Activated CD8-positive, alpha-beta memory T cell treated with anti-CD3 and anti-CD28 coated beads, Interleukin-2, amount 10 ng/mL, durations not matched to agents 7 days and 5 days (primary cell): ENCODE measurements around the gene PCNT. TPM values are rescaled to one million over a fixed set of nuclear protein-coding genes. Genes with fewer than 3 reads are reported as not detected.
"Not testable (repeated sequence)": the region's sequence is repeated elsewhere in the genome, so short reads cannot be mapped to it uniquely, and the experiment has no call there.

Experiments used
- ATAC-seq: fragments of 150-1000 bp; cut with Tn5 transposase; one replicate; pipeline ENCODE4 v1.10.0; 2021; ENCODE audit warnings: moderate library complexity
- CTCF ChIA-PET: fragments of 350-600 bp; sonication (Branson Sonifier 250); formaldehyde crosslinking; loops from one replicate; lab custom pipeline; 2021; ENCODE audit warnings: antibody characterized with exemption; lab: Charles Lee
- DNase-seq: peaks from one replicate; pipeline ENCODE4 v3.0.0-alpha.2; 2020
- H3K27ac Mint-ChIP-seq: one replicate; pipeline ENCODE4 v1.8.0; 2021; ENCODE audit warnings: mild to moderate bottlenecking, mixed read lengths
- H3K27me3 Mint-ChIP-seq: one replicate; pipeline ENCODE4 v1.8.0; 2021; ENCODE audit warnings: mixed read lengths
- H3K36me3 Mint-ChIP-seq: one replicate; pipeline ENCODE4 v1.8.0; 2021; ENCODE audit warnings: mild to moderate bottlenecking, mixed read lengths
- H3K4me1 Mint-ChIP-seq: one replicate; pipeline ENCODE4 v1.8.0; 2021; ENCODE audit warnings: mixed read lengths
- H3K4me3 Mint-ChIP-seq: one replicate; pipeline ENCODE4 v1.8.0; 2021; ENCODE audit warnings: mild to moderate bottlenecking, moderate library complexity, mixed read lengths
- H3K9me3 Mint-ChIP-seq: one replicate; pipeline ENCODE4 v1.8.0; 2022; ENCODE audit warnings: low read depth, mixed read lengths
- total RNA-seq, 2 experiments: library from RNA; stranded (reverse); gene quantifications; one replicate each; pipeline ENCODE4 v1.2.3, GENCODE V29; 2021

Gene PCNT
- total RNA-seq, 2 experiments from 2014 or later: 89.7 to 104 TPM

- Mint-ChIP-seq H3K36me3 (peaks cover 15% of the 10 kb centered on the region), H3K4me1 (peaks cover 13% of the 10 kb centered on the region)
- H3K27ac Mint-ChIP-seq, H3K9me3 Mint-ChIP-seq, H3K4me3 Mint-ChIP-seq, DNase-seq, ATAC-seq, CTCF ChIA-PET, H3K27me3 Mint-ChIP-seq: not testable (repeated sequence)
Observed at GRCh38 chr21:46465153-46465552, 141.2 kb downstream of the PCNT start.

- no peak for DNase-seq
- Mint-ChIP-seq H3K4me3 (no peak overlapping the region), H3K36me3 (peaks cover 15% of the 10 kb centered on the region), H3K4me1 (peaks cover 9% of the 10 kb centered on the region), H3K27me3 (no peaks in the 10 kb centered on the region), H3K9me3 (no peaks in the 10 kb centered on the region), H3K27ac (no peak overlapping the region)
- no peak for ATAC-seq
- CTCF ChIA-PET: no interaction called here
Observed at GRCh38 chr21:46465651-46466050, 141.7 kb downstream of the PCNT start.

- CTCF ChIA-PET: interaction anchor here (1.6 kb wide), 1 partner anchor 9 kb away, joined by 4 read pairs; no protein-coding TSS in a partner anchor
- Mint-ChIP-seq H3K27ac (no peak overlapping the region), H3K4me3 (no peak overlapping the region), H3K9me3 (no peaks in the 10 kb centered on the region), H3K4me1 (peaks cover 12% of the 10 kb centered on the region), H3K27me3 (no peaks in the 10 kb centered on the region), H3K36me3 (peaks cover 13% of the 10 kb centered on the region)
- ATAC-seq (no peak), DNase-seq (no peak)
Observed at GRCh38 chr21:46468108-46468774, 144.3 kb downstream of the PCNT start.

GRCh38 chr21:46469275-46469674 lies 145.3 kb downstream of the PCNT start:
- H3K4me3 Mint-ChIP-seq: no peak overlapping the region
- H3K27ac Mint-ChIP-seq: no peak overlapping the region
- no peaks in the 10 kb centered on the region for H3K9me3 Mint-ChIP-seq
- H3K36me3 Mint-ChIP-seq: peaks cover 9% of the 10 kb centered on the region
- CTCF ChIA-PET: interaction anchor here (1.6 kb wide), 1 partner anchor 8 kb away, joined by 4 read pairs; no protein-coding TSS in a partner anchor
- ATAC-seq (no peak), DNase-seq (no peak)
- H3K27me3 Mint-ChIP-seq: no peaks in the 10 kb centered on the region
- peaks cover 18% of the 10 kb centered on the region for H3K4me1 Mint-ChIP-seq

GRCh38 chr21:46471514-46471913 lies 147.6 kb downstream of the PCNT start:
- H3K36me3 Mint-ChIP-seq: peaks cover 8% of the 10 kb centered on the region
- ATAC-seq (no peak), DNase-seq (no peak)
- H3K4me1 Mint-ChIP-seq: peaks cover 22% of the 10 kb centered on the region
- H3K27ac Mint-ChIP-seq: no peak overlapping the region
- no peaks in the 10 kb centered on the region for H3K9me3 Mint-ChIP-seq
- CTCF ChIA-PET: no interaction called here
- no peaks in the 10 kb centered on the region for H3K27me3 Mint-ChIP-seq
- H3K4me3 Mint-ChIP-seq: no peak overlapping the region

GRCh38 chr21:46472246-46472645 lies 148.3 kb downstream of the PCNT start:
- no peak overlapping the region for H3K27ac Mint-ChIP-seq
- ATAC-seq (no peak), DNase-seq (no peak)
- H3K4me1 Mint-ChIP-seq: peaks cover 21% of the 10 kb centered on the region
- CTCF ChIA-PET: no interaction called here
- H3K27me3 Mint-ChIP-seq: no peaks in the 10 kb centered on the region
- no peak overlapping the region for H3K4me3 Mint-ChIP-seq
- no peaks in the 10 kb centered on the region for H3K9me3 Mint-ChIP-seq
- peaks cover 9% of the 10 kb centered on the region for H3K36me3 Mint-ChIP-seq

- Mint-ChIP-seq H3K27ac (no peak overlapping the region), H3K27me3 (no peaks in the 10 kb centered on the region), H3K9me3 (no peaks in the 10 kb centered on the region), H3K4me1 (peaks cover 21% of the 10 kb centered on the region), H3K36me3 (peaks cover 14% of the 10 kb centered on the region), H3K4me3 (no peak overlapping the region)
- DNase-seq: no peak
- ATAC-seq: no peak
- CTCF ChIA-PET: no interaction called here
Observed at GRCh38 chr21:46474382-46474781, 150.4 kb downstream of the PCNT start.

GRCh38 chr21:46475296-46475695 lies 151.3 kb downstream of the PCNT start:
- CTCF ChIA-PET: no interaction called here
- H3K4me1 Mint-ChIP-seq: peaks cover 21% of the 10 kb centered on the region
- H3K36me3 Mint-ChIP-seq: peaks cover 14% of the 10 kb centered on the region
- H3K9me3 Mint-ChIP-seq: no peaks in the 10 kb centered on the region
- H3K27ac Mint-ChIP-seq: no peak overlapping the region
- DNase-seq: no peak
- no peak for ATAC-seq
- H3K4me3 Mint-ChIP-seq: no peak overlapping the region
- H3K27me3 Mint-ChIP-seq: no peaks in the 10 kb centered on the region

GRCh38 chr21:46477765-46478164 lies 153.8 kb downstream of the PCNT start:
- no peak for ATAC-seq
- no peak for DNase-seq
- no peaks in the 10 kb centered on the region for H3K9me3 Mint-ChIP-seq
- peaks cover 17% of the 10 kb centered on the region for H3K36me3 Mint-ChIP-seq
- no peaks in the 10 kb centered on the region for H3K27me3 Mint-ChIP-seq
- H3K27ac Mint-ChIP-seq: no peak overlapping the region
- no peak overlapping the region for H3K4me3 Mint-ChIP-seq
- CTCF ChIA-PET: interaction anchor here (1.5 kb wide), 1 partner anchor 9 kb away, joined by 4 read pairs; no protein-coding TSS in a partner anchor
- H3K4me1 Mint-ChIP-seq: peaks cover 14% of the 10 kb centered on the region

GRCh38 chr21:46478910-46479309 lies 155.0 kb downstream of the PCNT start:
- CTCF ChIA-PET: no interaction called here
- H3K4me3 Mint-ChIP-seq: no peak overlapping the region
- no peaks in the 10 kb centered on the region for H3K27me3 Mint-ChIP-seq
- peaks cover 17% of the 10 kb centered on the region for H3K36me3 Mint-ChIP-seq
- no peaks in the 10 kb centered on the region for H3K9me3 Mint-ChIP-seq
- H3K27ac Mint-ChIP-seq: no peak overlapping the region
- peaks cover 21% of the 10 kb centered on the region for H3K4me1 Mint-ChIP-seq
- DNase-seq (no peak), ATAC-seq (no peak)

GRCh38 chr21:46480466-46480865 lies 156.5 kb downstream of the PCNT start:
- DNase-seq: no peak
- Mint-ChIP-seq H3K4me1 (peaks cover 15% of the 10 kb centered on the region), H3K27ac (no peak overlapping the region), H3K9me3 (no peaks in the 10 kb centered on the region), H3K27me3 (no peaks in the 10 kb centered on the region), H3K4me3 (no peak overlapping the region), H3K36me3 (peaks cover 21% of the 10 kb centered on the region)
- CTCF ChIA-PET: no interaction called here
- ATAC-seq: no peak

GRCh38 chr21:46482225-46482845 lies 158.4 kb downstream of the PCNT start:
- Mint-ChIP-seq H3K27me3 (no peaks in the 10 kb centered on the region), H3K4me3 (no peak overlapping the region), H3K36me3 (peaks cover 19% of the 10 kb centered on the region), H3K4me1 (peaks cover 15% of the 10 kb centered on the region), H3K9me3 (no peaks in the 10 kb centered on the region), H3K27ac (no peak overlapping the region)
- DNase-seq (no peak), ATAC-seq (no peak)
- CTCF ChIA-PET: no interaction called here

GRCh38 chr21:46482846-46483231 lies 158.9 kb downstream of the PCNT start:
- Mint-ChIP-seq H3K4me3 (no peak overlapping the region), H3K4me1 (peaks cover 15% of the 10 kb centered on the region), H3K9me3 (no peaks in the 10 kb centered on the region), H3K36me3 (peaks cover 18% of the 10 kb centered on the region), H3K27ac (no peak overlapping the region), H3K27me3 (no peaks in the 10 kb centered on the region)
- CTCF ChIA-PET: no interaction called here
- ATAC-seq (no peak), DNase-seq (no peak)
